Measurements from ENCODE around the gene ZNF648. TPM values are rescaled to one million over a fixed set of nuclear protein-coding genes. Genes with fewer than 3 reads are reported as not detected.

ZNF648 gene
- total and polyA plus RNA-seq, 8 donors = 0.06 to 0.18 (median 0.09) TPM; not detected in 1

GRCh38 chr1:182065126-182065845, 3.8 kb upstream of the ZNF648 start:
- Histone ChIP-seq H3K27ac (no peak overlapping the region), H3K4me3 (no peak overlapping the region), H3K4me1 (no peaks in the 10 kb centered on the region), H3K9me3 (peaks cover 0 to 4% of the 10 kb centered on the region in 2 donors), H3K36me3 (no peaks in the 10 kb centered on the region), H3K27me3 (peaks cover 0 to 33% of the 10 kb centered on the region in 2 donors)
- ATAC-seq (no peak), DNase-seq (no peak)
- no peak for TF ChIP-seq CTCF (IDR thresholded peaks at IDR 0.05)
- intact Hi-C loops (cut with DNase I) = no loop called here

DNA sequence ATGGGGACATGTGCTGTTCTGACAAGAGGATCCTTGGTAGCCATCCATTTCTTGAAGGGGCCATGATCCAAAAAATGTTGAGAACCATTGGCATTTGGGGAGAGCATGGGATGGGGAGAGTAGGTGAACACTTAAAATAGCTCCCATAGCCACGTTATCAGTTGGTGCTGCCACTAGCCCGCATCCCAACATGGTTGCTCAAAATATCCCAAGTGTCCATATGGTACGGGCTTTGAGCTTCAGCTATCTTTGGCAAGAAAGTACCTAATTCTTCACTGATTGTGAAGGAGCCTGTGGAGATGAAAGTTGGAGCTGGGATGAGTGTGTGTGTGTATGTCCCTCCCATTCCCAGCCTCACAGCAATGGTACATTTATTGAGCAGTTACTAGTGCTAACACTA, 3.1 kb upstream of the ZNF648 start:
- Histone ChIP-seq H3K36me3 (no peaks in the 10 kb centered on the region), H3K27me3 (peaks cover 0 to 35% of the 10 kb centered on the region in 2 donors), H3K4me1 (no peaks in the 10 kb centered on the region), H3K27ac (no peak overlapping the region), H3K9me3 (peaks cover 0 to 4% of the 10 kb centered on the region in 2 donors), H3K4me3 (no peak overlapping the region)
- intact Hi-C loops (cut with DNase I) = no loop called here
- no peak for TF ChIP-seq CTCF (IDR thresholded peaks at IDR 0.05)
- ATAC-seq (no peak), DNase-seq (no peak)

- H3K36me3 ChIP-seq = no peaks in the 10 kb centered on the region
- no peaks in the 10 kb centered on the region for H3K4me1 ChIP-seq
- DNase-seq (no peak), ATAC-seq (no peak)
- no peak for TF ChIP-seq CTCF (IDR thresholded peaks at IDR 0.05)
- H3K27ac ChIP-seq = no peak overlapping the region
- H3K27me3 ChIP-seq = peaks cover 4 to 42% of the 10 kb centered on the region in 2 donors
- H3K9me3 ChIP-seq = peaks cover 0 to 4% of the 10 kb centered on the region in 2 donors
- intact Hi-C loops (cut with DNase I) = no loop called here
- no peak overlapping the region for H3K4me3 ChIP-seq
Observed at GRCh38 chr1:182062223-182062622, 711 bp upstream of the ZNF648 start.

- H3K36me3 ChIP-seq = no peaks in the 10 kb centered on the region
- no peak overlapping the region for H3K4me3 ChIP-seq
- ATAC-seq (no peak), DNase-seq (no peak)
- peaks cover 0 to 4% of the 10 kb centered on the region in 2 donors for H3K9me3 ChIP-seq
- no peak overlapping the region for H3K27ac ChIP-seq
- H3K27me3 ChIP-seq = peaks cover 14 to 56% of the 10 kb centered on the region in 2 donors
- H3K4me1 ChIP-seq = no peaks in the 10 kb centered on the region
- intact Hi-C loops (cut with DNase I) = no loop called here
- TF ChIP-seq CTCF (IDR thresholded peaks at IDR 0.05) = no peak
Observed at GRCh38 chr1:182060877-182061276, 635 bp downstream of the ZNF648 start.

DNA sequence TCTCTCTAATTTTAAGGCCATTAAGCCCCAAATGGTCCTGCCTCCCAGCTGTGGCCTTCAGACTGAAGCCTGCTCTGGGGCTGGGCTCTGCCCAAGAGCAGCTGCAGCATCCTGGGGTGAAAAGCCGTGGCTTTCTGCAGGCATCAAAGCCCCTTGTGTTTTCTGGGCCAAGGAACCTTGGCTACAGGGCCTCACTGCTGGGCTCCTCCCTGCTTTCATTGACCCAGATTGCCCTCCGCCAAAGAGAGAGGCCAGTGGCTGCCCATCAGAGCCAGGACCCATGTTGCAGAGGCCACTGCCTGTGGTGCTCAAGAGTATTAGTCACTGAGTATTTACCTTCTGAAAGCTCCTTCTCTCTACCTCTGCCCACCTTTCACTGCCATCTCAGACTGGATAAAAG, 1.6 kb downstream of the ZNF648 start:
- no peak for TF ChIP-seq CTCF (IDR thresholded peaks at IDR 0.05)
- DNase-seq (no peak), ATAC-seq (no peak)
- peaks cover 14 to 57% of the 10 kb centered on the region in 2 donors for H3K27me3 ChIP-seq
- H3K36me3 ChIP-seq = no peaks in the 10 kb centered on the region
- H3K4me1 ChIP-seq = no peaks in the 10 kb centered on the region
- no peak overlapping the region for H3K27ac ChIP-seq
- H3K9me3 ChIP-seq = peaks cover 0 to 4% of the 10 kb centered on the region in 2 donors
- intact Hi-C loops (cut with DNase I) = no loop called here
- no peak overlapping the region for H3K4me3 ChIP-seq

All from left lung (tissue), 10 donors.